HCT116 (cell line): ENCODE data around the gene WASF1. TPM values are rescaled to one million over a fixed set of nuclear protein-coding genes. Genes with fewer than 3 reads are reported as not detected.

Experiments
- ATAC-seq: fragments of 200-7000 bp; cut with Tn5 transposase; 2 replicates; pipeline ENCODE4 v1.9.1; 2020; ENCODE audit warnings: mild to moderate bottlenecking, moderate library complexity
- BruUV-seq: library from RNA; stranded (reverse); fragments of 400-500 nt; replicated peaks from 2 replicates; lab custom pipeline; 2021; lab: Mats Ljungman, UMichigan
- CTCF ChIA-PET: fragments of 300-600 bp; sonication (Branson Sonifier 250); formaldehyde crosslinking; loops from one replicate; lab custom pipeline; 2021; ENCODE audit warnings: antibody characterized with exemption; lab: Charles Lee
- POLR2A ChIA-PET: fragments of 300-600, 350-600 bp; sonication (Branson Sonifier 250); formaldehyde crosslinking; loops from one replicate; lab custom pipeline; 2021; ENCODE audit warnings: antibody characterized with exemption; lab: Charles Lee
- RAD21 ChIA-PET, 2 experiments: fragments of 300-600 bp; sonication (Branson Sonifier 250); formaldehyde crosslinking; loops; one replicate each; lab custom pipeline; 2023; ENCODE audit warnings: low total read pairs in 2 of 2; ENCODE audit not compliant: uncharacterized antibody in 2 of 2, unreplicated experiment in 2 of 2, low non-redundant PET in 1 of 2; lab: Charles Lee
- DNase-seq: peaks from one replicate; pipeline ENCODE4 v3.0.0-alpha.2; 2010; ENCODE audit warnings: low read depth, low spot score
- H2AFZ ChIP-seq: fragments of 200-600 bp; shearing (Covaris generic), sonication (generic); 2 replicates; pipeline ENCODE4 v1.6.1; 2017; ENCODE audit warnings: low read depth, mixed run types, mixed read lengths, antibody characterized with exemption, low read length; ENCODE audit not compliant: poor library complexity, severe bottlenecking
- H3K27ac ChIP-seq: 2 replicates; pipeline ENCODE4 v1.5.1; 2012; ENCODE audit warnings: low read depth, low read length
- H3K27me3 ChIP-seq: fragments of 200-600 bp; sonication (generic); 2 replicates; pipeline ENCODE4 v1.6.1; 2016; ENCODE audit warnings: mixed run types, low read length, mixed read lengths; ENCODE audit not compliant: insufficient read depth
- H3K36me3 ChIP-seq, 2 experiments: fragments of 200-500 bp in 1 of 2; fragments of 200-600 bp in 1 of 2; sonication (Bioruptor generic) in 1 of 2; sonication (generic) in 1 of 2; 2 replicates each; pipeline versions ENCODE4 v1.5.1 to v1.6.1; 2014 to 2016; ENCODE audit warnings: low read length in 2 of 2, inconsistent platforms in 1 of 2, mixed read lengths in 1 of 2, mixed run types in 1 of 2; ENCODE audit not compliant: insufficient read depth in 2 of 2, control insufficient read depth in 1 of 2
- H3K4me1 ChIP-seq, 2 experiments: fragments of 200-600 bp in 1 of 2; sonication (generic) in 1 of 2; 2 replicates each; pipeline versions ENCODE4 v1.5.1 to v1.6.1; 2012 to 2017; ENCODE audit warnings: low read length in 2 of 2, inconsistent platforms in 1 of 2, mild to moderate bottlenecking in 1 of 2, mixed read lengths in 1 of 2, mixed run types in 1 of 2, moderate library complexity in 1 of 2; ENCODE audit not compliant: insufficient read depth in 2 of 2, control insufficient read depth in 1 of 2
- H3K4me2 ChIP-seq: fragments of 200-600 bp; sonication (generic); 2 replicates; pipeline ENCODE4 v1.6.1; 2017; ENCODE audit warnings: mixed run types, low read length, mixed read lengths
- H3K4me3 ChIP-seq, 2 experiments: fragments of 200-600 bp in 1 of 2; sonication (generic) in 1 of 2; replicated peaks in 1 of 2; 2 replicates each; pipeline ENCODE4 v1.5.1; 2011 to 2016; ENCODE audit warnings: low read length in 2 of 2, control low read depth in 1 of 2, low read depth in 1 of 2, mild to moderate bottlenecking in 1 of 2, mixed read lengths in 1 of 2, mixed run types in 1 of 2
- H3K79me2 ChIP-seq: fragments of 200-600 bp; sonication (generic); 2 replicates; pipeline ENCODE4 v1.6.1; 2017; ENCODE audit warnings: mild to moderate bottlenecking, mixed run types, low read length, moderate library complexity, mixed read lengths; ENCODE audit not compliant: insufficient read depth
- H3K9ac ChIP-seq: fragments of 200-600 bp; sonication (generic); 2 replicates; pipeline ENCODE4 v1.6.1; 2016; ENCODE audit warnings: low read length, mixed read lengths
- H3K9me2 ChIP-seq: fragments of 200-600 bp; sonication (generic), shearing (Covaris generic); 2 replicates; pipeline ENCODE4 v1.6.1; 2017; ENCODE audit warnings: mixed run types, mild to moderate bottlenecking, moderate library complexity; ENCODE audit not compliant: insufficient read depth
- H3K9me3 ChIP-seq, 2 experiments: fragments of 200-500 bp in 1 of 2; fragments of 200-600 bp in 1 of 2; sonication (Bioruptor generic) in 1 of 2; sonication (generic) in 1 of 2; 2 replicates each; pipeline ENCODE4 v1.6.1; 2014 to 2017; ENCODE audit warnings: low read length in 2 of 2, mixed read lengths in 2 of 2, inconsistent platforms in 1 of 2, low read depth in 1 of 2, mild to moderate bottlenecking in 1 of 2, mixed run types in 1 of 2, moderate library complexity in 1 of 2; ENCODE audit not compliant: control insufficient read depth in 1 of 2, insufficient read depth in 1 of 2
- H4K20me1 ChIP-seq: fragments of 200-600 bp; sonication (generic), shearing (Covaris generic); 2 replicates; pipeline ENCODE4 v1.6.1; 2017; ENCODE audit warnings: mixed run types, mild to moderate bottlenecking, moderate library complexity; ENCODE audit not compliant: insufficient read depth
- CBX3 ChIP-seq: IDR thresholded peaks from 2 replicates; pipeline ENCODE4 v1.6.1; 2012; ENCODE audit warnings: low read depth
- CTCF ChIP-seq, 3 experiments: fragments of 200-600 bp in 1 of 3; sonication (generic) in 1 of 3; IDR thresholded peaks in 2 of 3; conservative IDR thresholded peaks in 1 of 3; 2 replicates each; pipeline ENCODE4 v1.5.1; 2012 to 2017; ENCODE audit warnings: low read depth in 2 of 3, low read length in 2 of 3, antibody characterized with exemption in 1 of 3, borderline replicate concordance in 1 of 3, control low read depth in 1 of 3, mild to moderate bottlenecking in 1 of 3, mixed read lengths in 1 of 3, mixed run types in 1 of 3, moderate library complexity in 1 of 3; ENCODE audit not compliant: insufficient read depth in 1 of 3
- EZH2phosphoT487 ChIP-seq: fragments of 200-600 bp; IDR thresholded peaks from 2 replicates; pipeline ENCODE4 v1.6.1; 2018; ENCODE audit warnings: antibody characterized with exemption, borderline replicate concordance
- JUND ChIP-seq: IDR thresholded peaks from 2 replicates; pipeline ENCODE4 v1.6.1; 2012
- MAX ChIP-seq: IDR thresholded peaks from 2 replicates; pipeline ENCODE4 v1.6.1; 2012
- RAD21 ChIP-seq: IDR thresholded peaks from 2 replicates; pipeline ENCODE4 v1.6.1; 2012; ENCODE audit warnings: low read depth, mild to moderate bottlenecking
- REST ChIP-seq: IDR thresholded peaks from 2 replicates; pipeline ENCODE4 v1.6.1; 2012; ENCODE audit warnings: low read depth
- SIN3A ChIP-seq: IDR thresholded peaks from 2 replicates; pipeline ENCODE4 v1.6.1; 2012; ENCODE audit warnings: low read depth
- ZNF274 ChIP-seq: fragments of 200-500 bp; sonication (Bioruptor generic); IDR thresholded peaks from 2 replicates; pipeline ENCODE4 v1.6.1; 2014; ENCODE audit warnings: mild to moderate bottlenecking, low read depth, low read length, inconsistent platforms
- intact Hi-C: fragments of 100-400 bp; cut with micrococcal nuclease; formaldehyde crosslinking; loops from 2 replicates; pipeline ENCODE4 v1.10.0; 2022
- total RNA-seq: library from RNA; stranded (reverse); gene quantifications from one replicate; pipeline ENCODE4 v1.2.1, GENCODE V29; 2021; ENCODE audit not compliant: unreplicated experiment

Gene WASF1
- total RNA-seq, 1 experiment from 2014 or later: 25.9 TPM

- intact Hi-C loops: loop anchor here (1.0 to 10.0 kb wide), 4 partner anchors 337 to 869 kb away; no protein-coding TSS in a partner anchor
- H3K36me3 ChIP-seq: no peaks in the 10 kb centered on the region
These were observed 125.9 kb downstream of the WASF1 start for GRCh38 chr6:110053395-110054240.

More at GRCh38 chr6:110053395-110054240, 125.9 kb downstream of the WASF1 start:
- H4K20me1 ChIP-seq: no peaks in the 10 kb centered on the region
- peak overlapping the region; percentile 34; the same call in 1 of the 2 replicates for H3K4me2 ChIP-seq
- peak; percentile 81 for ATAC-seq
- H3K79me2 ChIP-seq: no peaks in the 10 kb centered on the region
- H3K9me2 ChIP-seq: no peaks in the 10 kb centered on the region
- peaks cover 4% of the 10 kb centered on the region; the same call in 1 of the 2 replicates for H3K27me3 ChIP-seq
- peak; percentile 40 for DNase-seq
- no peak overlapping the region for H3K9ac ChIP-seq
- TF ChIP-seq CBX3 (no peak), RAD21 (peak; percentile 86), CTCF (IDR thresholded peaks at IDR 0.05 in 2 of 3, conservative IDR thresholded peaks at IDR 0.05 in 1 of 3; ENCODE audit: borderline replicate concordance in 1 of 3, insufficient read depth in 1 of 3, low read depth in 2 of 3, low read length in 2 of 3) (peak; percentile 73 to 87 (median 82)), SIN3A (no peak), REST (no peak), ZNF274 (no peak), JUND (no peak), MAX (no peak), EZH2phosphoT487 (no peak)
- BruUV-seq: no TSS peak
- no peaks in the 10 kb centered on the region for H3K9me3 ChIP-seq
- POLR2A ChIA-PET: no interaction called here
- RAD21 ChIA-PET: interaction anchor here in 1 of 2 experiments (1.6 kb wide), 1 partner anchor 14 kb away, joined by 5 read pairs; no protein-coding TSS in a partner anchor
- CTCF ChIA-PET: interaction anchor here (1.0 to 2.2 kb wide), 3 partner anchors 14 to 458 kb away, joined by 3 to 14 read pairs (median 11); no protein-coding TSS in a partner anchor
- H3K4me1 ChIP-seq: no peaks in the 10 kb centered on the region
- peak overlapping the region; percentile 51 for H2AFZ ChIP-seq
- H3K4me3 ChIP-seq: no peak overlapping the region
- no peak overlapping the region for H3K27ac ChIP-seq
